HCT116 (cell line): Measurements from ENCODE around the gene KIF26B.

Source experiments
- EZH2 ChIP-seq: fragments of 200-600 bp; sonication (generic); IDR thresholded peaks from 2 replicates; pipeline ENCODE4 v1.6.1; 2017; ENCODE audit warnings: antibody characterized with exemption, mixed run types
- EZH2phosphoT487 ChIP-seq: fragments of 200-600 bp; IDR thresholded peaks from 2 replicates; pipeline ENCODE4 v1.6.1; 2018; ENCODE audit warnings: antibody characterized with exemption, borderline replicate concordance
- JUND ChIP-seq: IDR thresholded peaks from 2 replicates; pipeline ENCODE4 v1.6.1; 2012
- POLR2A ChIP-seq: IDR thresholded peaks from 2 replicates; pipeline ENCODE4 v1.7.0; 2011; ENCODE audit warnings: borderline replicate concordance; ENCODE audit not compliant: insufficient read depth, insufficient read length; ENCODE audit errors: extremely low read depth
- POLR2AphosphoS5 ChIP-seq: IDR thresholded peaks from 2 replicates; pipeline ENCODE4 v1.6.1; 2011; ENCODE audit warnings: mild to moderate bottlenecking, low read depth, low read length, moderate library complexity
- SP1 ChIP-seq: IDR thresholded peaks from 2 replicates; pipeline ENCODE4 v1.6.1; 2012; ENCODE audit warnings: low read depth
- YY1 ChIP-seq: IDR thresholded peaks from 2 replicates; pipeline ENCODE4 v1.6.1; 2011; ENCODE audit warnings: low read length, low read depth, moderate library complexity, mild to moderate bottlenecking; ENCODE audit not compliant: insufficient replicate concordance; ENCODE audit errors: extremely low read depth
- ZNF274 ChIP-seq: fragments of 200-500 bp; sonication (Bioruptor generic); IDR thresholded peaks from 2 replicates; pipeline ENCODE4 v1.6.1; 2014; ENCODE audit warnings: mild to moderate bottlenecking, low read depth, low read length, inconsistent platforms
- TF ChIP-seq, protein P1 (sequence below), 3 experiments: fragments of 200-600 bp in 1 of 3; sonication (generic) in 1 of 3; IDR thresholded peaks in 2 of 3; conservative IDR thresholded peaks in 1 of 3; 2 replicates each; pipeline ENCODE4 v1.5.1; 2012 to 2017; ENCODE audit warnings: low read depth in 2 of 3, low read length in 2 of 3, antibody characterized with exemption in 1 of 3, borderline replicate concordance in 1 of 3, control low read depth in 1 of 3, mild to moderate bottlenecking in 1 of 3, mixed read lengths in 1 of 3, mixed run types in 1 of 3, moderate library complexity in 1 of 3; ENCODE audit not compliant: insufficient read depth in 1 of 3

DNA sequence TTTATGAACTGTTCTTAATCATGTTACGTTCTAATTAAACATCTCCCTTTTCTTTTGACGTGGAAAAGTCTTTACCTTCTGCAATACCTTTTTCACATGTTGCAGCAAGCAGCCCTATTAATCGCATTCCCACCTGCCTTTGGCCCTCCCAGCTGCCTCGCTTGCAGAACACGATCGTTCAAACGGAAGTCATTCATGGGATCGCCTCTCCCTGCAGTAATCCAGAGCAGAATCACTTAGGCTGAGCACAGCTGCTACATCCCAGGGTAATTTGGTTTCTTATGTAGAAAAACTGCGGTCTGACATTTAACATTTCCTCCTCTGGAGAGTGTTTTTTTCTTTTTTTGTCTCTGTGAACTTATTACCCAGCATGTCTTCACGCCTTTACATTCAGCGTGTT is 206.3 kb downstream of the KIF26B start:
- TF ChIP-seq, protein P1, sequence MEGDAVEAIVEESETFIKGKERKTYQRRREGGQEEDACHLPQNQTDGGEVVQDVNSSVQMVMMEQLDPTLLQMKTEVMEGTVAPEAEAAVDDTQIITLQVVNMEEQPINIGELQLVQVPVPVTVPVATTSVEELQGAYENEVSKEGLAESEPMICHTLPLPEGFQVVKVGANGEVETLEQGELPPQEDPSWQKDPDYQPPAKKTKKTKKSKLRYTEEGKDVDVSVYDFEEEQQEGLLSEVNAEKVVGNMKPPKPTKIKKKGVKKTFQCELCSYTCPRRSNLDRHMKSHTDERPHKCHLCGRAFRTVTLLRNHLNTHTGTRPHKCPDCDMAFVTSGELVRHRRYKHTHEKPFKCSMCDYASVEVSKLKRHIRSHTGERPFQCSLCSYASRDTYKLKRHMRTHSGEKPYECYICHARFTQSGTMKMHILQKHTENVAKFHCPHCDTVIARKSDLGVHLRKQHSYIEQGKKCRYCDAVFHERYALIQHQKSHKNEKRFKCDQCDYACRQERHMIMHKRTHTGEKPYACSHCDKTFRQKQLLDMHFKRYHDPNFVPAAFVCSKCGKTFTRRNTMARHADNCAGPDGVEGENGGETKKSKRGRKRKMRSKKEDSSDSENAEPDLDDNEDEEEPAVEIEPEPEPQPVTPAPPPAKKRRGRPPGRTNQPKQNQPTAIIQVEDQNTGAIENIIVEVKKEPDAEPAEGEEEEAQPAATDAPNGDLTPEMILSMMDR (IDR thresholded peaks at IDR 0.05 in 2 of 3, conservative IDR thresholded peaks at IDR 0.05 in 1 of 3; ENCODE audit: borderline replicate concordance in 1 of 3, insufficient read depth in 1 of 3, low read depth in 2 of 3, low read length in 2 of 3): no peak
- no peak for TF ChIP-seq JUND
- TF ChIP-seq POLR2A: no peak
- no peak for TF ChIP-seq POLR2AphosphoS5
- no peak for TF ChIP-seq SP1
- no peak for TF ChIP-seq EZH2
- TF ChIP-seq ZNF274: no peak
- no peak for TF ChIP-seq YY1
- TF ChIP-seq EZH2phosphoT487: no peak
